ENCODE measurements around the gene SPIRE1.
A peak's percentile ranks its signal among the peaks of the same experiment; 100 is the strongest.

The SPIRE1 gene

GRCh38 chr18:12409469-12409868, 248.4 kb downstream of the SPIRE1 start:
- DNase-seq, result no peak

- DNase-seq, result peak in 1 of 2 donors; percentile 22
These were observed 249.5 kb downstream of the SPIRE1 start for GRCh38 chr18:12408247-12408869.

DNA sequence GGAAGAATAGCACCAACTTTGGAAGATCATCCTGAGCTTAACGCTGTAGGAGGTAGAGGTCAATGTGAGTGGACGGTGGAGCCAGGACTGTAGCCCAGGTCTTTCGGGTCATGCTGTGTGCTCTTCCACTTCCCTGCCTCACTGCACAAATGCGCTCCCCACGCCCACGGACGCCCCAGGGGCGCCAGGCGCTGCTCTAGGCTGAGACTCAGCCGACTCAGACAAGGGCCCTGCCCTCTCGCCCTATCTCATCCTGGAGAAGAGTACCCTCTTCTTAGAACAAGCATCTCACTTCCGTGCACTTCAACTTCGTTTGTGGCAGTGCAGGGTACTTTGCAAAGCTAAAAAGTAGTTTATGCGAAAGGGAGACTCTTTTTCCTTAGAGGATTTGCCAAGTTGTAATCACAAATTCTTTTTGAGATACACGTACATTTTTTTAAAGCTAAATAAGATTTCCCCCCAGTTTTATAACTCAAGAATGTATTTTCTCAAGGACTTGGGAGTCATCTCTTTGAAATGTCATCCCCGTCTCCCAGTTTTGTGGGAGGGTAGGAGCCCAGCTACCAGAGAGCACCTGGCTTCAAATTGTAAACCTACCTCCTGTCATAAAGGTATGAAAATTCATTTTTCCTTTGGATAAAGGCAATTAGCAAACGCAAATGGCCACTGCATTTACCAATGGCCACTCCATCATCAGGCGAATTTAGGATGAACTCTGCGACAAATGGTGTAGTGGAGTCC, 251.4 kb downstream of the SPIRE1 start:
- DNase-seq, result peak in 1 of 2 donors; percentile 8

GRCh38 chr18:12405066-12405465, 252.8 kb downstream of the SPIRE1 start:
- DNase-seq, result no peak

DNA sequence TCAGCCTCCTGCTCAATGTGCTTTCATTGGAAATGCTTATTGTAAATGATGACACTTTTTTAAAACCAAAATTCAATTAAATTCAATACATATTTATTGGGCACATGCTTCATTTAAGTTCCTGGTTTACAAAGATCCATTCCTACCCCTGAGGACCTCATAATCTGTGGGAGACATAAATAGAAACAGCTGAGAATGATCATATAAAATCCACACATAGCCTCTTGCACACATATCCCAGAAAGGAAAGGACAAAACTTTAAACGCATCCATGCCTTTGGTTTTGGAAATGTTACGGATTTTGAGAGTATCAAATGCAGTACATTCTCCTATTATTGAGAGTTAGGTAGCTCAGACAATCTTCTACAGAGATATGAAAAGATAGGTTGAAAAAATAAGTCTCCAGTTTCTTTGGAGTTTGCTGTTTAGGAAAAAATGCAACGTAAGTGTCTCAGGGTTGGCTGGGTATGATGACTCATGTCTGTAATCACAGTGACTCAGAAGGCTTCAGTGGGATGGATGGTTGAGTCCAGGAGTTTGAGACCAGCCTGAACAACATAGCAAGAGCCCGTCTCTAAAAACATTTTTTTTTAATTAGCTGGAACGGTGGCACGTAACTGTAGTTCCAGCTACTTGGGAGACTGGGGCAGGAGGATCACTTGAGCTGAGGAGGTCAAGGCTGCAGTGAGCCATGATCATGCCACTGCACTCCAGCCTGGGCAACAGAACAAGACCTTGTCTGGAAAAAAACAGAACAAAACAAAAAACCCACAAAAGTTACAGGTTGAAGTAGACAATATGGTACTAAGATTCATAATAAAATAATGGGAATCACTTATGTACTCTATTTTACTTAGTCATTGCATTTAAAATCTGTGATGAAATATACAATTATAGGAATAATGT, 254.1 kb downstream of the SPIRE1 start:
- DNase-seq, result peak; percentile 61 to 69

GRCh38 chr18:12401881-12402280, 256.0 kb downstream of the SPIRE1 start:
- no peak for DNase-seq

GRCh38 chr18:12399231-12399630, 258.7 kb downstream of the SPIRE1 start:
- DNase-seq, result no peak

DNA sequence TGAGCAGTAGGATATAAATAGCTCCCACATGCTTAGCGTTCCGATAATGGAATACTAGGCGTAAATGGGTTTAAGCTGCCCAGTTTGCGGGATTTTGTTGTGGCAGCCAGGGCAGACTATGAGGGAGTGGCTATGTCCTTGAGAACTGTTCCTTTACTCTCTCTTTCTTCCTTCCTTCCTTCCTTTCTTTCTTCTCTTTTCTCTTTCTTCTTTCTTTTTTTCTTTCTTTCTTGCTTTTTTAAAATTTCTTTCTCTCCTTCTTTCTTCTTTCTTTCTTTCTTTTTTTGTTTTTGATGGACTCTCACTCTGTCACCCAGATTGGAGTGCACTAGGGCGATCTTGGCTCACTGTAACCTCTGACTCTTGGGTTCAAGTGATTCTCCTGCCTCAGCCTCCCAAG, 259.3 kb downstream of the SPIRE1 start:
- DNase-seq, result no peak

GRCh38 chr18:12397793-12398192, 260.1 kb downstream of the SPIRE1 start:
- no peak for DNase-seq

- no peak for DNase-seq
These were observed 260.7 kb downstream of the SPIRE1 start for GRCh38 chr18:12397254-12397653.
